GM12878 (cell line): Measurements from ENCODE around the gene KPTN. TPM values are rescaled to one million over a fixed set of nuclear protein-coding genes. Genes with fewer than 3 reads are reported as not detected.

Source experiments
- ATAC-seq: fragments of 200-7000 bp; cut with Tn5 transposase; 3 replicates; pipeline ENCODE4 v1.9.1; 2020; ENCODE audit warnings: mild to moderate bottlenecking, moderate library complexity
- BruUV-seq: library from RNA; stranded (reverse); fragments of 400-500 nt; replicated peaks from 2 replicates; lab custom pipeline; 2021; lab: Mats Ljungman, UMichigan
- CTCF ChIA-PET: fragments of 300-600 bp; sonication (Branson Sonifier 250); formaldehyde crosslinking; extraction: SDS; loops from one replicate; lab custom pipeline; 2021; ENCODE audit warnings: inconsistent platforms; lab: Yijun Ruan, JAX
- POLR2A ChIA-PET: fragments of 350-600 bp; formaldehyde crosslinking; extraction: SDS; loops from one replicate; lab custom pipeline; 2021; ENCODE audit warnings: inconsistent platforms; lab: Charles Lee
- RAD21 ChIA-PET: fragments of 300-600 bp; sonication (Branson Sonifier 250); formaldehyde crosslinking; loops from one replicate; lab custom pipeline; 2023; ENCODE audit warnings: antibody characterized with exemption; ENCODE audit not compliant: unreplicated experiment; lab: Charles Lee
- SMC1A ChIA-PET: fragments of 300-600 bp; sonication (Branson Sonifier 250); formaldehyde crosslinking; loops from one replicate; lab custom pipeline; 2023; ENCODE audit not compliant: unreplicated experiment, uncharacterized antibody; lab: Charles Lee
- DNase-seq: peaks from one replicate; pipeline ENCODE4 v3.0.0-alpha.2; 2011; ENCODE audit warnings: low read depth, low spot score
- FAIRE-seq: peaks from 3 replicates; lab custom pipeline; 2011; peaks lifted over from hg19 to GRCh38; lab: Jason Lieb, UNC
- H2AFZ ChIP-seq: 2 replicates; pipeline ENCODE4 v1.6.0; 2011; ENCODE audit warnings: low read depth, low read length, control low read depth; ENCODE audit not compliant: control insufficient read depth
- H3K27ac ChIP-seq: 2 replicates; pipeline ENCODE4 v1.5.1; 2011; ENCODE audit warnings: control low read depth; ENCODE audit not compliant: control insufficient read depth, insufficient read depth
- H3K27me3 ChIP-seq, 2 experiments: replicated peaks in 1 of 2; 2 replicates each; pipeline versions ENCODE4 v1.6.0 to v1.6.1; 2011; ENCODE audit warnings: low read length in 1 of 2; ENCODE audit not compliant: control insufficient read depth in 2 of 2, insufficient read depth in 2 of 2
- H3K36me3 ChIP-seq, 2 experiments: 2 replicates each; pipeline ENCODE4 v1.5.1; 2011; ENCODE audit warnings: low read length in 1 of 2; ENCODE audit not compliant: control insufficient read depth in 2 of 2, insufficient read depth in 2 of 2
- H3K4me1 ChIP-seq: 2 replicates; pipeline ENCODE4 v1.6.1; 2011; ENCODE audit warnings: mild to moderate bottlenecking, low read length, moderate library complexity, mixed read lengths; ENCODE audit not compliant: control insufficient read depth, insufficient read depth
- H3K4me2 ChIP-seq: 2 replicates; pipeline ENCODE4 v1.6.0; 2011; ENCODE audit warnings: control low read depth; ENCODE audit not compliant: control insufficient read depth, insufficient read depth
- H3K4me3 ChIP-seq: fragments of 200-600 bp; sonication (generic); 2 replicates; pipeline ENCODE4 v1.5.1; 2016
- H3K79me2 ChIP-seq: 2 replicates; pipeline ENCODE4 v1.6.0; 2011; ENCODE audit warnings: low read length; ENCODE audit not compliant: control insufficient read depth, insufficient read depth
- H3K9ac ChIP-seq: 2 replicates; pipeline ENCODE4 v1.8.0; 2011; ENCODE audit warnings: low read length, control low read depth, mixed read lengths; ENCODE audit not compliant: control insufficient read depth, insufficient read depth
- H3K9me3 ChIP-seq: replicated peaks from 3 replicates; pipeline ENCODE4 v1.5.1; 2011; ENCODE audit warnings: mild to moderate bottlenecking, low read length; ENCODE audit not compliant: control insufficient read depth, insufficient read depth
- H4K20me1 ChIP-seq: 2 replicates; pipeline ENCODE4 v1.6.0; 2011; ENCODE audit not compliant: control insufficient read depth, insufficient read depth
- HDAC6 ChIP-seq: fragments of 200-600 bp; sonication (generic); IDR thresholded peaks from one replicate; pipeline ENCODE4 v1.8.0; 2017; ENCODE audit warnings: antibody characterized with exemption; ENCODE audit not compliant: unreplicated experiment
- POLR2A ChIP-seq: IDR thresholded peaks from 2 replicates; pipeline ENCODE4 v1.6.1; 2011; ENCODE audit warnings: low read depth, mild to moderate bottlenecking, low read length
- RELB ChIP-seq: fragments of 450-650 bp; IDR thresholded peaks from 2 replicates; pipeline ENCODE4 v1.6.1; 2017; ENCODE audit warnings: low read depth, mild to moderate bottlenecking, moderate library complexity
- RUNX3 ChIP-seq: IDR thresholded peaks from 2 replicates; pipeline ENCODE4 v1.6.1; 2012; ENCODE audit warnings: low read length, inconsistent platforms
- TAF1 ChIP-seq: IDR thresholded peaks from 2 replicates; pipeline ENCODE4 v1.6.1; 2011; ENCODE audit warnings: mild to moderate bottlenecking, low read depth, low read length, borderline replicate concordance
- TCF12 ChIP-seq: IDR thresholded peaks from 2 replicates; pipeline ENCODE4 v1.6.1; 2011; ENCODE audit warnings: low read depth, mild to moderate bottlenecking, low read length
- TCF3 ChIP-seq: IDR thresholded peaks from 2 replicates; pipeline ENCODE4 v1.6.1; 2012; ENCODE audit warnings: low read depth, mild to moderate bottlenecking, low read length, borderline replicate concordance; ENCODE audit not compliant: insufficient read depth
- WGBS: methylation state at CpG from one replicate; pipeline ENCODE4 v1.1.6; 2016; ENCODE audit warnings: low lambda C conversion rate; ENCODE audit not compliant: insufficient replicate concordance, insufficient coverage; ENCODE audit errors: missing lambda C conversion rate; 5-methylcytosine and 5-hydroxymethylcytosine counted together
- in situ Hi-C: fragments of 300-500 bp; cut with MboI; formaldehyde crosslinking; loops from 9 replicates; pipeline ENCODE4 v1.14.3; 2018; ENCODE audit warnings: mixed read lengths
- intact Hi-C: fragments of 100-400 bp; cut with micrococcal nuclease; formaldehyde crosslinking; loops from one replicate; pipeline ENCODE4 v1.14.2; 2022; ENCODE audit not compliant: unreplicated experiment
- polyA plus RNA-seq, 11 experiments: library from polyadenylated mRNA; depleted of rRNA in 4 of 11; unstranded in 6 of 11; stranded (reverse) in 5 of 11; fragments of >200 nt; fragmentation: Nextera tagmentation in 4 of 11; fragmentation: Illumina TruSeq in 1 of 11; extraction: Ambion mirVana in 4 of 11; extraction: Trizol in 1 of 11; gene quantifications; 1 replicate in 1 of 11; 2 replicates in 10 of 11; pipeline versions ENCODE4 v1.2.1 to v1.2.3, GENCODE V29; 2011 to 2016; ENCODE audit warnings: inconsistent platforms in 2 of 11, missing spikeins in 2 of 11, low read depth in 1 of 11
- total RNA-seq, 4 experiments: library from RNA; depleted of rRNA in 3 of 4; stranded (reverse); fragments of >200 nt in 3 of 4; fragmentation: Illumina TruSeq in 1 of 4; extraction: Trizol in 1 of 4; gene quantifications; 2 replicates each; pipeline versions ENCODE4 v1.2.1 to v1.2.3, GENCODE V29; 2013 to 2021

KPTN gene
- total and polyA plus RNA-seq, 10 of the 15 experiments (the other 5 are each of a cell fraction or from before 2014, with no cell fraction given) = 0.60 to 10.1 (median 6.0) TPM

- Histone ChIP-seq H3K27me3 (no peaks in the 10 kb centered on the region), H4K20me1 (no peaks in the 10 kb centered on the region), H3K27ac (peak overlapping the region; percentile 62)
- RAD21 ChIA-PET = no interaction called here
- ATAC-seq = no peak
- TF ChIP-seq HDAC6 (no peak), TCF3 (peak; percentile 60; the same call in 1 of the 2 replicates), RELB (no peak), TAF1 (0 out of 2 replicates have a peak, but pooled peaks have one; percentile 14), TCF12 (peak; percentile 80; the same call in 1 of the 2 replicates), RUNX3 (peak; percentile 69), POLR2A (peak; percentile 26; the same call in 1 of the 2 replicates)
- TF ChIP-seq, all 136 proteins: peak for 5
- Histone ChIP-seq H3K79me2 (peaks cover 12% of the 10 kb centered on the region), H3K4me2 (no peak overlapping the region), H3K4me3 (no peak overlapping the region), H3K4me1 (peaks cover 35% of the 10 kb centered on the region), H2AFZ (no peak overlapping the region), H3K9ac (no peak overlapping the region), H3K9me3 (no peaks in the 10 kb centered on the region), H3K36me3 (peaks cover 12 to 20% of the 10 kb centered on the region in 2 experiments)
- in situ Hi-C loops (no loop called here), intact Hi-C loops (no loop called here)
- ChIA-PET CTCF (interaction anchor here (0.9 to 1.1 kb wide), 2 partner anchors 24 to 96 kb away, joined by 3 to 4 read pairs; no protein-coding TSS in a partner anchor), POLR2A (interaction anchor here (0.8 to 1.1 kb wide), 2 partner anchors 11 to 23 kb away, joined by 3 read pairs; no protein-coding TSS in a partner anchor), SMC1A (interaction anchor here (1.0 kb wide), 2 partner anchors 12 to 59 kb away, joined by 3 read pairs; no protein-coding TSS in a partner anchor)
- TSS peak; percentile 37 for BruUV-seq
- DNase-seq = no peak
- no peak for FAIRE-seq
- 73% methylated on average over 19 of the region's 19 CpGs for WGBS
Observed at GRCh38 chr19:47487551-47488515, 3.8 kb upstream of the KPTN start.
